HG03103 (cell line): ENCODE results near the gene IER5L.

Experiments
- ATAC-seq: cut with Tn5 transposase; IDR thresholded peaks from one replicate; pipeline ENCODE4 v1.9.1; 2021; ENCODE audit warnings: low read depth; ENCODE audit not compliant: unreplicated experiment

Gene IER5L

GRCh38 chr9:129177791-129178567 lies at the start of gene IER5L:
Gene IER5L, minus strand, starts transcription at chr9:129178261. Its CDS starts 209 bp downstream, at chr9:129178052.
- peak; percentile 67 for ATAC-seq

- ATAC-seq, result no peak
These were observed 49.8 kb upstream of the IER5L start for GRCh38 chr9:129227843-129228189.

GRCh38 chr9:129225815-129226214 lies 47.8 kb upstream of the IER5L start:
- ATAC-seq, result no peak

GRCh38 chr9:129225490-129225778 lies 47.4 kb upstream of the IER5L start:
- ATAC-seq, result no peak

- no peak for ATAC-seq
These were observed 46.8 kb upstream of the IER5L start for GRCh38 chr9:129224618-129225489.

- no peak for ATAC-seq
These were observed 45.6 kb upstream of the IER5L start for GRCh38 chr9:129223551-129224208.

GRCh38 chr9:129222819-129223218 lies 44.8 kb upstream of the IER5L start:
- no peak for ATAC-seq

- no peak for ATAC-seq
These were observed 44.0 kb upstream of the IER5L start for GRCh38 chr9:129221979-129222635.

- no peak for ATAC-seq
These were observed 43.2 kb upstream of the IER5L start for GRCh38 chr9:129221233-129221632.

- ATAC-seq, result no peak
These were observed 42.7 kb upstream of the IER5L start for GRCh38 chr9:129220771-129221170.

- ATAC-seq, result no peak
These were observed 40.9 kb upstream of the IER5L start for GRCh38 chr9:129218918-129219317.

GRCh38 chr9:129218272-129218625 lies 40.2 kb upstream of the IER5L start:
- no peak for ATAC-seq

GRCh38 chr9:129213551-129213950 lies 35.5 kb upstream of the IER5L start:
- ATAC-seq, result no peak

- no peak for ATAC-seq
These were observed 33.6 kb upstream of the IER5L start for GRCh38 chr9:129211686-129212085.

GRCh38 chr9:129210125-129210524 lies 32.1 kb upstream of the IER5L start:
- no peak for ATAC-seq

GRCh38 chr9:129209580-129209979 lies 31.5 kb upstream of the IER5L start:
- no peak for ATAC-seq

- no peak for ATAC-seq
These were observed 31.0 kb upstream of the IER5L start for GRCh38 chr9:129209109-129209508.

- no peak for ATAC-seq
These were observed 30.4 kb upstream of the IER5L start for GRCh38 chr9:129208207-129209032.

- ATAC-seq, result no peak
These were observed 28.8 kb upstream of the IER5L start for GRCh38 chr9:129206905-129207304.

GRCh38 chr9:129206401-129206800 lies 28.3 kb upstream of the IER5L start:
- no peak for ATAC-seq
